NCI-H1105 (cell line): ENCODE results near the gene ZNF652.
"Not testable (repeated sequence)": the region's sequence is repeated elsewhere in the genome, so short reads cannot be mapped to it uniquely, and the experiment has no call there.

Experiments used
- DNase-seq: peaks from one replicate; lab custom pipeline; 2025; lab: John Stamatoyannopoulos, UW

Gene ZNF652

GRCh38 chr17:49261540-49261939 is 100.5 kb downstream of the ZNF652 start:
- not testable (repeated sequence) for DNase-seq

GRCh38 chr17:49260817-49261291 is 101.2 kb downstream of the ZNF652 start:
- no peak for DNase-seq

GRCh38 chr17:49260011-49260816 is 101.8 kb downstream of the ZNF652 start:
- no peak for DNase-seq

GRCh38 chr17:49259663-49260010 is 102.4 kb downstream of the ZNF652 start:
- DNase-seq = no peak

GRCh38 chr17:49258394-49258793 is 103.7 kb downstream of the ZNF652 start:
- DNase-seq = no peak

GRCh38 chr17:49255125-49255524 is 106.9 kb downstream of the ZNF652 start:
- DNase-seq = no peak

- no peak for DNase-seq
Observed at GRCh38 chr17:49254066-49254465, 108.0 kb downstream of the ZNF652 start.

GRCh38 chr17:49252148-49252695 is 109.8 kb downstream of the ZNF652 start:
- no peak for DNase-seq

- no peak for DNase-seq
Observed at GRCh38 chr17:49249890-49250522, 112.0 kb downstream of the ZNF652 start.

- no peak for DNase-seq
Observed at GRCh38 chr17:49249292-49249794, 112.7 kb downstream of the ZNF652 start.

- no peak for DNase-seq
Observed at GRCh38 chr17:49247944-49248343, 114.1 kb downstream of the ZNF652 start.

- no peak for DNase-seq
Observed at GRCh38 chr17:49244839-49245238, 117.2 kb downstream of the ZNF652 start.
